Subcutaneous adipose tissue (tissue), 4 donors: ENCODE measurements around the gene ADD2. TPM values are rescaled to one million over a fixed set of nuclear protein-coding genes. Genes with fewer than 3 reads are reported as not detected.

Experiments used
- CTCF ChIP-seq: fragments of 450-650 bp; IDR thresholded peaks from one replicate; pipeline ENCODE4 v1.5.1; 2016; ENCODE audit warnings: low read depth, mild to moderate bottlenecking, control low read depth, antibody characterized with exemption, moderate library complexity
- total RNA-seq, 4 donors: library from RNA; depleted of rRNA; stranded (reverse); fragments of >200 nt; gene quantifications; one replicate each; pipeline ENCODE4 v1.1.0, GENCODE V29; 2016

The ADD2 gene
- total RNA-seq, 4 donors from 2014 or later, result 0.75 to 2.9 (median 1.3) TPM

GRCh38 chr2:70769450-70769849 is 1.4 kb upstream of the ADD2 start:
- no peak for TF ChIP-seq CTCF

GRCh38 chr2:70768590-70769085 is 638 bp upstream of the ADD2 start:
- no peak for TF ChIP-seq CTCF

- TF ChIP-seq CTCF, result no peak
Observed at GRCh38 chr2:70767079-70767698, 811 bp downstream of the ADD2 start.

GRCh38 chr2:70766357-70767078 is 1.5 kb downstream of the ADD2 start:
- TF ChIP-seq CTCF, result no peak

GRCh38 chr2:70765507-70765906 is 2.5 kb downstream of the ADD2 start:
- no peak for TF ChIP-seq CTCF

GRCh38 chr2:70759446-70759845 is 8.6 kb downstream of the ADD2 start:
- no peak for TF ChIP-seq CTCF

- no peak for TF ChIP-seq CTCF
Observed at GRCh38 chr2:70757966-70758365, 10.0 kb downstream of the ADD2 start.
